PC-3 (cell line): ENCODE results near the gene HHIPL1. TPM values are rescaled to one million over a fixed set of nuclear protein-coding genes. Genes with fewer than 3 reads are reported as not detected.

ENCODE experiments used
- ATAC-seq: fragments of 200-7000 bp; cut with Tn5 transposase; 2 replicates; pipeline ENCODE4 v1.9.1; 2020; ENCODE audit warnings: mild to moderate bottlenecking, moderate library complexity
- BruUV-seq: library from RNA; stranded (reverse); fragments of 400-500 nt; replicated peaks from 2 replicates; lab custom pipeline; 2021; lab: Mats Ljungman, UMichigan
- CTCF ChIA-PET: fragments of 300-600 bp; sonication (Branson Sonifier 250); formaldehyde crosslinking; loops from one replicate; lab custom pipeline; 2022; ENCODE audit warnings: antibody characterized with exemption; lab: Charles Lee
- POLR2A ChIA-PET: fragments of 300-600 bp; sonication (Branson Sonifier 250); formaldehyde crosslinking; loops from one replicate; lab custom pipeline; 2022; ENCODE audit warnings: antibody characterized with exemption; ENCODE audit not compliant: unreplicated experiment; lab: Charles Lee
- DNase-seq: peaks from one replicate; pipeline ENCODE4 v3.0.0-alpha.2; 2015
- H2AFZ ChIP-seq: fragments of 300-600 bp; sonication (generic); 2 replicates; pipeline ENCODE4 v1.6.0; 2016; ENCODE audit warnings: antibody characterized with exemption, low read length
- H3F3A ChIP-seq: fragments of 300-600 bp; sonication (generic); one replicate; pipeline ENCODE4 v1.6.0; 2017; ENCODE audit warnings: antibody characterized with exemption, low read length, control low read depth, mild to moderate bottlenecking; ENCODE audit not compliant: unreplicated experiment
- H3K27ac ChIP-seq: fragments of 300-600 bp; sonication (generic); 2 replicates; pipeline ENCODE4 v1.5.1; 2016; ENCODE audit warnings: mild to moderate bottlenecking, low read length
- H3K27me3 ChIP-seq: fragments of 300-600 bp; sonication (generic); 2 replicates; pipeline ENCODE4 v1.6.1; 2016; ENCODE audit warnings: low read length, mixed read lengths
- H3K36me3 ChIP-seq: fragments of 300-600 bp; sonication (generic); 2 replicates; pipeline ENCODE4 v1.6.1; 2016; ENCODE audit warnings: low read depth, mixed run types, low read length, mixed read lengths
- H3K4me1 ChIP-seq: fragments of 300-600 bp; sonication (generic); 2 replicates; pipeline ENCODE4 v1.5.1; 2016; ENCODE audit warnings: low read length; ENCODE audit not compliant: insufficient read depth
- H3K4me2 ChIP-seq: fragments of 300-600 bp; sonication (generic); 2 replicates; pipeline ENCODE4 v1.6.0; 2016; ENCODE audit warnings: low read length
- H3K4me3 ChIP-seq: fragments of 300-600 bp; sonication (generic); 2 replicates; pipeline ENCODE4 v1.5.1; 2016; ENCODE audit warnings: mild to moderate bottlenecking, low read length, mixed read lengths
- H3K79me2 ChIP-seq: fragments of 300-600 bp; sonication (generic); 2 replicates; pipeline ENCODE4 v1.6.1; 2017; ENCODE audit warnings: low read length, mixed read lengths
- H3K9ac ChIP-seq: fragments of 300-600 bp; sonication (generic); 2 replicates; pipeline ENCODE4 v1.6.0; 2016; ENCODE audit warnings: mild to moderate bottlenecking, low read length
- H3K9me2 ChIP-seq: fragments of 300-600 bp; sonication (generic); replicated peaks from 2 replicates; pipeline ENCODE4 v1.6.1; 2016; ENCODE audit warnings: mixed run types, low read length, mixed read lengths
- H3K9me3 ChIP-seq: fragments of 300-600 bp; sonication (generic); 2 replicates; pipeline ENCODE4 v1.6.1; 2016; ENCODE audit warnings: low read length, mixed read lengths
- H4K20me1 ChIP-seq: fragments of 300-600 bp; sonication (generic); 2 replicates; pipeline ENCODE4 v1.6.1; 2016; ENCODE audit warnings: low read length, mixed read lengths
- EZH2 ChIP-seq: fragments of 300-600 bp; sonication (generic); IDR thresholded peaks from one replicate; pipeline ENCODE4 v1.6.1; 2017; ENCODE audit warnings: antibody characterized with exemption, mild to moderate bottlenecking, low read length; ENCODE audit not compliant: unreplicated experiment
- EZH2phosphoT487 ChIP-seq: fragments of 300-600 bp; sonication (generic); IDR thresholded peaks from 2 replicates; pipeline ENCODE4 v1.6.1; 2018; ENCODE audit warnings: mild to moderate bottlenecking, antibody characterized with exemption, low read length, borderline replicate concordance
- intact Hi-C: fragments of 100-400 bp; cut with micrococcal nuclease; formaldehyde crosslinking; loops from 2 replicates; pipeline ENCODE4 v1.9.0; 2023
- total RNA-seq: library from RNA; depleted of rRNA; stranded (reverse); fragments of >200 nt; gene quantifications from 2 replicates; pipeline ENCODE4 v1.2.3, GENCODE V29; 2014
- TF ChIP-seq, protein P1 (sequence below): fragments of 300-600 bp; sonication (generic); conservative IDR thresholded peaks from 2 replicates; pipeline ENCODE4 v1.5.1; 2017; ENCODE audit warnings: antibody characterized with exemption, low read depth, mild to moderate bottlenecking, low read length

HHIPL1 gene
- total RNA-seq, 1 experiment from 2014 or later = 0.84 TPM

GRCh38 chr14:99673305-99674063 is 28.6 kb downstream of the HHIPL1 start:
- Histone ChIP-seq H3K4me3 (no peak overlapping the region), H3F3A (no peaks in the 10 kb centered on the region), H3K4me2 (no peak overlapping the region), H3K79me2 (no peaks in the 10 kb centered on the region), H3K4me1 (no peaks in the 10 kb centered on the region; the same call in 1 of the 2 replicates), H3K9me2 (no peaks in the 10 kb centered on the region), H2AFZ (no peak overlapping the region), H3K36me3 (no peaks in the 10 kb centered on the region), H3K27me3 (no peaks in the 10 kb centered on the region), H3K27ac (no peak overlapping the region), H3K9ac (no peak overlapping the region), H4K20me1 (no peaks in the 10 kb centered on the region), H3K9me3 (peaks cover 10% of the 10 kb centered on the region; the same call in 1 of the 2 replicates)
- CTCF ChIA-PET = no interaction called here
- DNase-seq (no peak), ATAC-seq (no peak)
- no TSS peak for BruUV-seq
- TF ChIP-seq, protein P1, sequence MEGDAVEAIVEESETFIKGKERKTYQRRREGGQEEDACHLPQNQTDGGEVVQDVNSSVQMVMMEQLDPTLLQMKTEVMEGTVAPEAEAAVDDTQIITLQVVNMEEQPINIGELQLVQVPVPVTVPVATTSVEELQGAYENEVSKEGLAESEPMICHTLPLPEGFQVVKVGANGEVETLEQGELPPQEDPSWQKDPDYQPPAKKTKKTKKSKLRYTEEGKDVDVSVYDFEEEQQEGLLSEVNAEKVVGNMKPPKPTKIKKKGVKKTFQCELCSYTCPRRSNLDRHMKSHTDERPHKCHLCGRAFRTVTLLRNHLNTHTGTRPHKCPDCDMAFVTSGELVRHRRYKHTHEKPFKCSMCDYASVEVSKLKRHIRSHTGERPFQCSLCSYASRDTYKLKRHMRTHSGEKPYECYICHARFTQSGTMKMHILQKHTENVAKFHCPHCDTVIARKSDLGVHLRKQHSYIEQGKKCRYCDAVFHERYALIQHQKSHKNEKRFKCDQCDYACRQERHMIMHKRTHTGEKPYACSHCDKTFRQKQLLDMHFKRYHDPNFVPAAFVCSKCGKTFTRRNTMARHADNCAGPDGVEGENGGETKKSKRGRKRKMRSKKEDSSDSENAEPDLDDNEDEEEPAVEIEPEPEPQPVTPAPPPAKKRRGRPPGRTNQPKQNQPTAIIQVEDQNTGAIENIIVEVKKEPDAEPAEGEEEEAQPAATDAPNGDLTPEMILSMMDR = no peak
- TF ChIP-seq EZH2phosphoT487 (no peak), EZH2 (no peak)
- intact Hi-C loops = no loop called here
- POLR2A ChIA-PET = no interaction called here

DNA sequence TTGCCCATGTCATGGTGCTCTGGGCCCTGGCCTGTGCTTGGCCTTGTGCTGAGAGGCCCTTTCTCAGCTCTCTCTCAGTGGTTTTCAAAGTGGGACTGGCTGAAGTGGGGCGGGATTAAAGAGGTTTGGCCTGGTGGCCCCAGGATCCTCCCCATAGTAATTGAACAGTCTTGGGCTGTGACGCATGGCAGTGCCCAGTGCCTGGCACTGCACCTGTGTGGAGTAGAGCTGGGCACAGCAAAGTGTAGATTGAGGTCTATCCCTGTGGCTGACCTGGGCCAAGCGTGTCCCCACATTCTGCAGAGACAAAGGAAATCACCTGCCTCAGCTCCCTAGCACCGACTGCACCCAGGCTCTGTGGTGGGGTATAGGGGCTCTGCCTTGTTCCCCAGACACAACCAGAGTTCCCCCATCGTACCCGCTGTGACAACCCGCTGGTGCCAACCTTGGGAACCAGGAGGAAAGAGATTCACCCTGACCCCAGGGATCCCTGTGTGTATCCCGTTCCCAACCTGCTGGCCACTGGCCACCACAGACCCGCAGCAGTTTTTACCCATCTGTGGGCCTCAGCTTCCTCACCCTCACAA is 29.2 kb downstream of the HHIPL1 start:
- Histone ChIP-seq H4K20me1 (no peaks in the 10 kb centered on the region), H3K4me2 (no peak overlapping the region), H3K4me3 (no peak overlapping the region), H3K79me2 (no peaks in the 10 kb centered on the region), H3K4me1 (no peaks in the 10 kb centered on the region; the same call in 1 of the 2 replicates), H3K9me2 (no peaks in the 10 kb centered on the region), H3K36me3 (no peaks in the 10 kb centered on the region), H3K9ac (no peak overlapping the region), H3F3A (no peaks in the 10 kb centered on the region), H3K27me3 (no peaks in the 10 kb centered on the region), H3K9me3 (peaks cover 14% of the 10 kb centered on the region; the same call in 1 of the 2 replicates), H3K27ac (no peak overlapping the region), H2AFZ (no peak overlapping the region)
- DNase-seq = no peak
- ChIA-PET CTCF (no interaction called here), POLR2A (no interaction called here)
- TF ChIP-seq EZH2 (no peak), EZH2phosphoT487 (no peak)
- TF ChIP-seq, protein P1 = no peak
- ATAC-seq = no peak
- intact Hi-C loops = no loop called here
- no TSS peak for BruUV-seq
